Stimulated activated CD8-positive, alpha-beta memory T cell treated with anti-CD3 and anti-CD28 coated beads, Interleukin-2, amount 100 ng/mL, for 1 hour (primary cell): Measurements from ENCODE around the gene HABP4.

Experiments used
- DNase-seq, 2 donors: peaks; one replicate each; pipeline ENCODE4 v3.0.0-alpha.2; 2020; ENCODE audit warnings: low read depth in 2 of 2

The HABP4 gene

DNA sequence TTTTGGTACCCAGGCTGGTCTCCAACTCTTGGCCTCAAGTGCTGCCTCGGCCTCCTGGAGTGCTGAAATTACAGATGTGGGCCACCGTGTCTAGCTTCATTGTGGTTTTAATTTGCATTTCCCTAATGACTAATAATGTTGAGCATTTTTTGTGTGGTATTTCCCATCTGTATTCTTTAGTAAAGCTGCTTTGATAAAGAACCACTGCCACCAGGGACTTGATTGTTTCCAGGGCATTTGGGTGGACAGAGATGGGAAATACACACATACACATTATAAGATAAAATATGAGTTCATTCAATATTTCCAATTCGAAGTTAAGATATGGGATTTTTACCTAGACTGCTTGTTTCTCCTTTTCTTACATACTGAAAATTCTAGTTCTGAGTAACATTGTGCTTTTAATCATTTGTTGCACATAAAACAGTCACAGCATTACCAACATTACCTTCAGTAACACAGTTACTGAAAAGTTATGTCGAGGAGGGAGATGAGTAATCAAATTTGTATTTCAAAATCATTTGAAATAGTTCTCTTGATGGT is 28.9 kb downstream of the HABP4 start:
- no peak for DNase-seq

DNA sequence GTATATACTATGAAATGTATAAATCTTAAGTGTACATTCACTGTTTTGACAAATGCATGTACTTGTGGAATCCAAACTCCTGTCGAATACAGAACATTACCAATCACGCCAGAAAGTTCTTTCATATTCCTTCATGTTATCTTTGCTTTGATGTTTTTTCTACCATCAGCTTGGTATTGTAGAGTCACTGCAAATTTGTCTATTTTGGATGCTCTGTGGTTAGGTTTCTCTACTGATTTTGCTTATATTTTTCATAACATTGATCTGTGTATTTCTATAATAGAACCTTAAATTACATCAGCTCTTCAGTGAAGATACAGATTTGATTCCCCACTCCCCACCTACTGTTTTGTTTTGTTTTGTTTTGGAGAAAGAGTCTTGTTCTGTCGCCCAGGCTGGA is 30.8 kb downstream of the HABP4 start:
- no peak for DNase-seq

DNA sequence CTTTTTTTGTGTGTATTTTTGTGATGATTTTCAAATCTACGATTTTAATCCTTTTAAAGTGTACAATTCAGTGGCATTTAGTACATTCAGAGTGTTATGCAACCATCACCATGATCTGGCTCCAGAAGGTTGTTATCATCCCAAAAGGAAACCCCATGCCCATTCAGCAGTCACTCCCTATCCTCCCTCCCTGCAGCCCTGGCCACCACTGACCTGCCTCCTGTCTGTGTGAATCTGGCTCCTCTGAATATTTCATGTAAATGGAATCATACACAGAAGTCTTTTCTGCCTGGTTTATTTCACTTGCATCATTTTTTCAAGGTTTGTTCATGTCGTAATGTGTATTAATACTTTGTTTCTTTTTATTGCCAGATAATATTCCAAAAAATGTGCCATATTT is 32.5 kb downstream of the HABP4 start:
- DNase-seq, result no peak

DNA sequence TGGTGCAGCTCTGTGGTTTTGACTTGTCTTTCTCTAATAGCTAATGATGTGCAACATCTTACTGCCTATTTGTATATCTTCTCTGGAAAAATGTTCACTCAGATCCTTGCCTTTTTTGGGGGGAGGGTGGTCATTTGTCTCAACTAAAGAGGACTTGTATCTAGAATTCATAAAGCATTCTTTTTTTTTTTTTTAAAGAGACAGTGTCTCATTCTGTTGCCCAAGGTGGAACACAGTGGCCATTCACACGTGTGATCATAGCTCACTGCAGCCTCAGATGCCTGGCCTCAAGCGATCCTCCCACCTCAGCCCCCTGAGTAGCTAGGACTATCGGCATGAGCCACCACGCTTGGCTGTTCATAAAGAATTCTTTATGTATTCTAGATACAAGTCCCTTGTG is 33.2 kb downstream of the HABP4 start:
- no peak for DNase-seq

DNA sequence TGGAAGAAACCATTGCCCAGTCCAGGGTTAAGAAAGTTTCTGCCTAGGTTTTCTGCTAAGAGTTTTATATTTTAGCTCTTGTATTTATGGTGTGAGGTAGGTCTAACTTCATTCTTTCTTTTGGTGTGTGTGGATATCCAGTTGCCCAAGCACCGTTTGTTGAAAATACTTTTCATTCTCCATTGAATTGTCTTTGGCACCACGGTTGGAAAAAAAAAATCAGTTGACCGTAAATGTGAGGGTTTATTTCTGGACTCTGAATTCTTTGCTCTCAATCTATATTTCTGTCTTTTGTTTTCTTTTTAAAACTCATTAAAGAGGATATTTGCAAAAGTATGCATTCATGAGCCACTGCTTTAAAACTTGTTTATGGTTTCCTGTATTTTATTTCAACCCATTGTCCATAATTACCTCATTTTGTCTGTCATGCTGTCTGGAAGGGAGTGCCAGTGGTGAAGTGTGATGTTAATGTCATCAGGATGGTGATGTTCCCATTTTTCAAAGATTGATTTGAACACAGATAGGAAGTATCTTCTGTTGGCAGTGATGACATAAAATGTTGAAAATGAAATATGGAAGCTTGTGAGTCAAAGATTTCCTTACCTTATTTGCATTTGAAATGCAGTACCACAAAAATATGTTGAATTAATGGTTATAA is 33.9 kb downstream of the HABP4 start:
- DNase-seq, result no peak

DNA sequence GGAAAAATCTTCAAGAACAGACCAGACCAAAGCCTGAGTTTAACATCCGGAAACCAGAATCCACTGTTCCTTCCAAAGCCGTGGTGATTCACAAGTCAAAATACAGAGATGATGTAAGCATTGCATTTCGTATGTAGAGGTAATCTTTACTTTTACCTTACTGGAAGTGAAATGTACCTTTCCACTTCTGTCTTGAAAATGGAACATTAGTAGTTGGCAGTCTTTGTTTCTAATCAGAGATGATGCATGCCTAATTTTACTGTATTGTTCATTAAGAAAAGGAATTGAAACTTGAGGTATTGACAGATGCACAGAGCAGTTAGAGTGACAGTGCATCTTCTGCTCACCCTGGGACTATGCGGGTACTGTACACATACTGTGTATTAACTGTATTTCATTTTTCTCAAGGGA is 34.6 kb downstream of the HABP4 start:
- no peak for DNase-seq

DNA sequence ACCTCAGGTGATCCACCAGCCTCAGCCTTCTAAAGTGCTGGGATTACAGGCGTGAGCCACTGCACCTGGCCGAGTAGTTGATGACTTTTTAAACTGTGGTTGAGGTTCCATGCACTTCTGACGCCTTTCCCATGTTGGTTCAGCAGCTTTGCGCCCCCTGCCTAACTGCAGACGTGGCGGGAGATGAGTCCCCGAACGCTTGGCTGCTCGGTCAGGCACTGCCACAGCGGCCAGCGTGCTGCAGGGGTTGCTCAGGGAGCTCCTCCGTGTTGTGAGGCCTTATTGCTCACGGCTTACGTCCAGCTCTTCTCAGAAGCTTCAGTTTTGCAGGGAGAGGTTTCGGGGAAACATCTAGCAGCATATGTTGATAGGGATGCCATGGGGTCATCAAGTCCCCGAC is 35.3 kb downstream of the HABP4 start:
- no peak for DNase-seq

DNA sequence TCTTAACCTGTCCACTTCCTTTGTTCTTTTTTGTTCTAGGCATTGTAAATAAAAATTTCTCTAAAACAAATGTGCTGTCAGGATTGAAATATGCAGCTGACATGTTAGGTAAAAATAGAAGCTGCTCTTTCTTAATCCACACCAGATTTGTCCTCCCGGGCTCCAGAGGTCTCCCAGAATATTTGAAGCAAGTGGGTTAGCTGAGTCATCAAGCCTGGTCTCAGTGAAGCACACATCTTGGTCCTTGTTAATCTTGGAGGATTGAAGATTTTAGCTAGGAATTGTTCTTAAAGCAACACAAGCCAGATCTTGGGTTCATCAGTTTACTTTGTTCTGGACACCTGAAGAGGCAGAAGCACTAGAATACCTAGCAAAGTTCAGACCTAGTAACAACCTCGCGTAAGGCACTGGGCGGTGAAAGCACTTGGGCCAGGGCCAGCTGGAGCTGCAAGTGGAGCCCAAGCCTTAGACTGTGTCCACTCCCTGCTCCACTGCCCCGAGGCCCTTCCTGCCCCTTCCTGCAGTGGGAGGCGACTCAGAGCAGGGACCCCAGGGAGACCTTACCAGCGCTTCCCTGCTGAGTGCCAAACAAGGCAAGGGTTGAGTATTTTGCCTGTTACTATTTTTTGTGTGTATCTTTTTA is 36.5 kb downstream of the HABP4 start:
- DNase-seq, result no peak

DNA sequence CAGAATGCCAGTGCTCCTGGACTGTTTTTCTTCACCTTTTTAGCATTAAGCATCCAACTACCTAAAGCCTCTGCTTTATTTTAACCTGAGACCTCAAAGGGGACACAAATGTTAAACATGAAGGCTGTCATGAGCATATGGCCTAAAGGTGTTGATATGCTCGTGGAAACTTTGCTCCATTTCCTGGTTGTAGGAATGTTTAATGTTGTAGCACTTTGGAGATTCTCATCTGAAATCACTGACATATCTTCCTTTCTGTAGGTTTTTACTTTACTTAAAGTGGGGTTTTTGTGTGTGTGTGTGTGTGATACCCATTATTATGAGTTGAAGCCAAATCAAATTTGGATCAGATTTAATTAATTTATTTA is 37.0 kb downstream of the HABP4 start:
- DNase-seq, result no peak

DNA sequence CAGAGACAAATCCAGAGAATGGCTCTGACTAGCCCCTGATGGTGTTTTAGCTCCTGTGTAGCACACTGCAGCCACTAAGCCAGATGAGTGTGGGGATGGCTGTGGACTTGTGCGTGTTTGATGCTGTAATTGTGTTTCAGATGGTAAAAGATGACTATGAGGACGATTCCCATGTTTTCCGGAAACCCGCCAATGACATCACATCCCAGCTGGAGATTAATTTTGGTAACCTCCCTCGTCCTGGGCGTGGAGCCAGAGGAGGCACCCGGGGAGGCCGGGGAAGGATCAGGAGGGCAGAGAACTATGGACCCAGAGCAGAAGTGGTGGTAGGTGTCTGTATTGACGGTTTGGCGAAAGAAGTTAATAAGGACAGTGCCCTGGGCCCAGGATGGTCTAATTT is 38.0 kb downstream of the HABP4 start:
- DNase-seq, result no peak

DNA sequence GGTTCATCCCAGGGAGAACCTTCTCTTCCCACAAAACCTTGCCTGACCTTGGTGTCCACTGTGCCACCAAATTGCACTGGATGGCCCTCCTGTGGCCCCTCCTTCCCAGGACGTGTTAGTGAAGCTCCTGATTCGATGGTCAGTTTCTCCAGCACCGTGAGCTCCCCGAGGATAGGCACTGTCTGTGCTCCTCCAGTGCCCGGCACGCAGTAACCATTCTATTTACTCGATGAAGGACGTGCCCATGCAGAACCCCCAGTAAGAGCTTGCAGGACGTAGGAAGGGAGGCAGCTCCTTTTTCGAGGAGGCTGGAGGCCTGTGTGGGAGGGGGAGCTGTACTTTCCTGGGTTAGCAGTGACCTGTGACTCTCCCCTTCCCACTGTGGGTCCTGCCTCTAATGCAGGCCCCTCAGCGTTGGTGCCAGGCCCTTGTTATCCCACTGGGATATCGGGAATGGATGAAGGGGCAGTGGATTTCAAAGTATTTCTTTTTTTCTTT is 39.6 kb downstream of the HABP4 start:
- DNase-seq, result no peak

DNA sequence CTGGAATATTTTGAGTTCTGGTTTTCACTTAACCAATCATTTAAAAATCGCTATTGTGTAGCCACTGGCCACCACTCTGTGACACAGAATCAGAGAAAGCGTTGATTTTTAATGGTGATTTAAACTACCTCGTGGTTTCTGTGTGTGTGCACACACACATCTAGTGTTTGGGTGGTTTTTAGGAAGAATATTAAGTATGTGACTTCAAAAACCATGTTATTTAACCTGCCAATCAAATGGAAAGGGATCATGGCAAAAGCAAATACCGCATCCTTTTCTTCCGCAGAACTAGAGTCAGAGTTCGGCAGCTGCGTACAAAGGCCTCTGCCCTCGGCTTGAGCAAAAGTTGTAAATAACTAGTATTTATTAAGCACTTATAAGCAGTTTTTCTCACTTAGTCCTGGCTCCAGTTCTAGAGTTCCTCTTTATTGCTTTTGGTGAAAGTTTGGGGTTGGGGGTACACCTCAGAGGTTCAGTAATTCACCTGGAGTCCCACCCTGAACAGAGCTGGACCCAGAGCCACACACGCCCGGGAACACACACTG is 40.6 kb downstream of the HABP4 start:
- DNase-seq, result no peak

DNA sequence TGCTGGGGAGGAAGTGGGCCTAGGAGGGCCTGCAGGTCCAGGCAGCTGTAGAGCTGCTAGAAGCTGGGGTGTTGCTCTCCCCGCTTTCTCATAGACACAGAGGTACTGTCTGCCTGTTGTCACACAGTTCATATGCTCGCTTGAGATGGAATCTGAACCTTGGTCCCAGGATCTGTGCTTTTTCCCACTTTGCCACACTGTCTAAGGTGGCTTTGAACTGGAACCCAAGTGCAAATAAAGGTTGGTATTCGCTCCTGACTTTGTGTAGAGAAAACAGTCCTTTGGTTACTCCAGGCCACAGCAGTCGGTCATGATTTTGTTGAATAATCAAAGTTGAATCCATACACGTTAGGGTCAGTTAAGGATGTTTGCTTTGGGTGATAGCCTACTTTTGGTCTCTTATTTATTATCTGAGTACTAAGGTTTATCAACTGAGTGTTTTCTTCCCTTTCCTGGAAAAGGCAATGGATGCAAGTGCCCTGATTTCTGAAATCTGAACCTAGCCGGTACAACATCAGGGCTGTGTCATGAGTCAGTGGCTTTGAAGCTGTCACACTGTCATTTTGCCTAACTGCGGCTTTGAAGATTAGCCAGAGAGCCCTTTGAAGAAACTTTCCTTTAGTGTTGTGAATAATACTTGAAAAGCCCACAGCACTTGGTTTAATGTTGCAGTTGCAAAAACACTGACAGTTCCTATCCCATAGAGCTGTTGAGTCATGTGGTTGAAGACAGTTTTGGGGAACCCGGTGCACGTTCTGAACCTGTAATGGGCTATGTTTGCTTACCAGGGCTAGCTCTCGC is 41.3 kb downstream of the HABP4 start:
- DNase-seq, result no peak

DNA sequence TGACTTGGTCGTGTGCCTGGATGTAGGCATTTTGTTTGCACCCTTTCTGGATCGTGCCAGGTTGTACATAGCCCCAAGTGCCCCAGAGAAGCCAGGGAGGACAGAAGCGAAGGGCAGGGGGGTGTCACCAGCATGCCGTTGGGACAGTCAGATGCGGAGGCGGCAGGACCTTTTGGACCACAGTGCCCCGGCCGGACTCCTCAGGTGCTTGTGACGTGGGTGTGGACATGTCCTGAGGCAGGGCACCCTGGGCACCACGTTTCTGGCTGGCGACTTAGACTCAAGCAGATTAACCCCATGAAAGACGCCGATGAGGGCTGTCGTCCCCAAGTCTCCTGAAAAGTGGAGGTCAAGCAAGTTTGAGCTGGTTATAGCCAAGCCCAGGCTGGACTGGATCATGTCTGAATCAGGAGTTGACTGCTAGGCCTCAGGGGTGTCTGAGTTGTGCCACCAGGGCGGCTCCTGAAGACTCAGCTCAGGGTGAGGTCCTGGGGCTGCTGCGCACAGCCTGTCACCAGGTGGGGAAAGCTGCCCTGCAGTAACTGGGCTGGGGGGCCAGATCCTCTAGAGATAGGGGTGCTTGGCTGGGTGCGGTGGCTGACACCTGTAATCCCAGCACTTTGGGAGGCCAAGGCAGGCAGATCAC is 42.0 kb downstream of the HABP4 start:
- no peak for DNase-seq

DNA sequence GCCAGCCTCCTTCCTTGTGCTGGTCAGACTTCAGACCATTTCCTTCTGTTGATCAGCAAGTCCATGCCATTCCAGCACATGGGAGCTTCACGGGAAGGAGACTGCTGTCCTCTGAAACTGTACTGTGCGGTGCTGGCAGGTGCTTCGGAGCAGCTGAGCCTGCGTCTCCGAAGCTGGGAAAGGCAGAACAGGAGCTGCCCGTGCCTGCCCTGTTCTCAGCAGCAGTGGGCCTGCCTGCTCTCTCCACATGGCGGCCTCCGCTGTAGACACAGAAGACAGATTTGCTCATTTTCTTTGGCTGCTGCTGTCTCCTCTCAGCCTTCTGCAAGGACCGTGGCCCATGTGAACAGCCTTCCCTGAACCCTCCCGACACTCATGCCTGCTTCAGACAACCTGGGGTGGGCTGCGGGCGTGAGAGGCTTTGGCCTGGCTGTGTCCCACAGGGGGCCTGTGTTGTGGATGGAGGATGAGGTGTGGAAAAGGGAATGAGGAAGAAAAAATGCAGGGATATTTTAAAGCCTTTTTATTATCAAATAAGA is 43.1 kb downstream of the HABP4 start:
- no peak for DNase-seq

DNA sequence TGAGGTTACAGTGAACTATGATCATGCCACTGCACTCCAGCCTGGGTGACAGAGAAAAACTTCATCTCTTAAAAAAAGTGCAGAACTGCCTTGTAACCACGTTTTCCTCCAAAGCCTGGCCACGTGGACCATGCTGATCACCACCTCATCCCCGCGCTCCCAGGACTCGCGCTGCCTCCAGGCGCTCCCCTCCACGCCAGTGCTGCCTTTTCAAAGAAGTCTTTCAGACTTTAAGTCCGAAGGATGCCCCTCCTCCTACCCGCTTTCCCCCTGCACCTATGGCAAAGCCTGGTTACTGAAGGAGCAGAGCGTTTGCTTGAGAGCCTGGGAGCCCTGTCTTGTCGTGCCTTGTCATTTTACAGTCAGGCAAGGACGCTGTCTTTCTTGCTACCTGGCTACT is 43.8 kb downstream of the HABP4 start:
- no peak for DNase-seq

DNA sequence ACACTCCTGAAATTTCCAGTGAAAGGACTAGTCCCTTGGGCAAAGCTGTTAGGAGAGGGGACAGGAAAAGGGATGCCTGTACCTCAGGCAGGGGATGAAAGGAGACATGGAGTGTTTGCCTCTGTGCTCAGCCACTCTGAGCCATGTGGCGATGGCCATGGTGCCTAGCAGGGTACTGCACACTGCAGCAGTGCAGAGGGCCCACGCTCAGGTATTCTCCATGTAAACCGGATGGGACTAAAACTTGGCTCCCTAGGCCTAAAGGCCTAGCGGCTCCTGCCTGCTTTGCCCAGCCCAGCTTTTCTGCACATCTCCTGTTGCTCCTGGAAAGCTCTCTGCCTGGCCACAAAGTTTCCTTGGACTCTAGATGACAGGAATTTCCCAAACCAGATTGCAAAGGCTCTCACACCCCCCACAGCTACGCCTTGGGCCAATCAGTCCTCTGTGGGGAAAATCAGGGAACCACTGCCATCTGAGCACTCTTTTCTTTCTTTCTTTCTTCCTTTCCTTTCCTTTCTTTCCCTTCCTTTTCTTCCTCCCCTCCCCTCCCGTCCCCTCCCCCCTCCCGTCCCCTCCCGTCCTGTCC is 44.3 kb downstream of the HABP4 start:
- no peak for DNase-seq

DNA sequence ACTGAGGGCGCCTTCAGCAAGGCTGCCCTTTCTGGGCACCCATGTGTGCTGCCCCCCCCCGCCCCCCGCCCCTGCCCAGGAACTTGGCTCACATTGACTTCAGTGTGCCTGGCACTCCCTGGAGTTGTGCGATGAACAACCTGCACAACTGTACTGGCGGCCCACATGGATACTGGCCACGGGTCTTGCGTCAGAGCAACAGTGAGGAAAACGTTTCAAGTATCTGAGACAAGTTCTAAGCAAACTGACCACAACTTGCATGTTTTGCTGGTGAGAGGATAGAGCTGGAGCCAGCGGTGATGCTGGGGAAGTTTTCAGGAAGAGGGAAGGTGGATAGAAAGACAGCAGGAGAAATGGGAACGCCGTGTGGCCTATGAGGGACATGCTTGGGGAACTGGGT is 45.4 kb downstream of the HABP4 start:
- DNase-seq, result no peak

DNA sequence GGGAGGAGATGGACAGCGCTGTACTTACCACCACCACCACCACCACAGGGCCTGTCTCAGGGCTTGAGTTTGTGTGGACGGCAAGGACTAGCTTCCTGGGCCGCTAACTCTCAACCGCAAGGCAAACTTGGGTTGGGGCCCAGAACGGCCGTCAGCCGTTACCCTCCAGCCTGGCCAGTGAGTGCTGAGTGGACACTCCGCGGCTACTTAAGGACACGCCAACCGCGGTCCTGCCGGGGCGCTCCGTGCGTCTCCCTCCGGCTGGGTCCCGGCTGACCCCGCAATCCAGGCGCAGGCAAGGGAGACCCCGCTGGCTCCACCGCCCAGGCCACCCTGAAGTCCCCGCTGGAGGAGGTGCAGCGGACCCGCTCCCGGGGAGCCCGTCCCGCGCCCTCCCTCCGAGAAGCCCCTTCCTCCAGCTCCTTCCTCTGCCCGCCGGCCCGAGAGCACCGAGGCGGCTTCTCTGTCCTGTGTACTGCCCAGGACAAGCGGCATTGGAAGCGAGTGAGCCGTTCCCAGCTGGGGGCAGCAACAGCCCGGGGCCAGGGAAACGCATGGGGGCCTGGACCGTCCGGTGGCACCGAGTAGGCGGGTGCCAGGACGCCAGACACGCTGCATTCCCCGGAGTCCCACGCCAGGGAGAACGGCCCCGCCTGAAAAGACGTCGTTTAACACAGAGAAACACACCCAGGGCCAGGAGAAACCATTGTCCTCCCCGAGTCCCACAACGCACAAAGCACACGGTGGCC is 46.6 kb downstream of the HABP4 start:
- DNase-seq, result no peak

DNA sequence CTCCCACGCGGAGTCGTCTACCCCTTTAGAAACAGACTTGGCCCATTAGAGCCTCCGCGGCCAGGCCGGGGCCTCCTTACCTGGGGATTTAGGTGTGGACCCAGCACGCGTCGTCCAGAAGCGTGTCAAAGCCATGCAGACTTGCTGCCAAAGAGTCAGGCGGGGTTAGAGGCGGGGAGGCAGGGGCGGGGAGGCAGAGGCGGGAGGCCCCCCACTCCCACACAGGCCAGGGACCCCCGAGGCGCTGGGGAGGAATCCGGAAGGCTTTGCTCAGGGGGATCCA is 47.1 kb downstream of the HABP4 start:
- DNase-seq, result no peak

DNA sequence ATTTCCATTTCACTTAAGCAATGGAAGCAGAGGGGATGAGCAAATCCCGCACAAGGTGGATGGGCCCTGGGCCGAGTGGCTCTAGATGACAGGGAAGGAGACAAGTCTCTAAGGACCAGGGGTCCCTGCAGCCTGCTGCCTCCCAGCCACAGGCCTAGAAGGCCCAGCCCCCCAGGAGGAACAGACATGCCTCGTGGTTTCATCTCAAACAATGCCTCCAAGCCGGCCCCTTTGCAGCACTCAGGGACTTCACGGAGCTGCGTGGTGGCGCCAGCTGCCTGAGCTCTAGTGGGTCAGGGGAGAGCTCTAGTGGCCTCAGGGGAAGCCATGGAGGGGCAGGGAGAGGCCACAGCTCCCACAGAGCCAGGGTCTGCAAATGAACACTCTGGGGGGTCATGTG is 48.8 kb downstream of the HABP4 start:
- DNase-seq, result no peak
